K562 (cell line): ENCODE measurements around the gene AP5Z1. TPM values are rescaled to one million over a fixed set of nuclear protein-coding genes. Genes with fewer than 3 reads are reported as not detected.

Experiments used
- BHLHE40 ChIP-seq: IDR thresholded peaks from 2 replicates; pipeline ENCODE4 v1.6.1; 2011; ENCODE audit warnings: low read length, improper control_type of control experiment
- CTCFL ChIP-seq: IDR thresholded peaks from 2 replicates; pipeline ENCODE4 v1.6.1; 2011; ENCODE audit warnings: borderline replicate concordance, low read depth, mild to moderate bottlenecking, moderate library complexity, low read length; ENCODE audit not compliant: insufficient read depth, poor library complexity, severe bottlenecking
- EGR1 ChIP-seq: fragments of 450-650 bp; conservative IDR thresholded peaks from 2 replicates; pipeline ENCODE4 v1.6.1; 2017; ENCODE audit warnings: mild to moderate bottlenecking
- GATA2 ChIP-seq: sonication (generic); formaldehyde crosslinking; IDR thresholded peaks from 2 replicates; pipeline ENCODE4 v1.4.0; 2020; ENCODE audit warnings: mild to moderate bottlenecking, missing genetic modification reagents
- GTF2E2 ChIP-seq: fragments of 200-800 bp; sonication (Bioruptor generic); IDR thresholded peaks from 2 replicates; pipeline ENCODE4 v1.6.1; 2016; ENCODE audit warnings: missing genetic modification characterization, missing compliant biosample characterization
- IRF9 ChIP-seq: fragments of 450-650 bp; IDR thresholded peaks from 2 replicates; pipeline ENCODE4 v1.6.1; 2016; ENCODE audit warnings: missing biosample characterization, missing genetic modification characterization
- MAZ ChIP-seq, 2 experiments: fragments of 450-650 bp in 1 of 2; sonication (generic) in 1 of 2; formaldehyde crosslinking; IDR thresholded peaks in 1 of 2; conservative IDR thresholded peaks in 1 of 2; 2 replicates each; pipeline versions ENCODE4 v1.4.0 to v1.5.0; 2020; ENCODE audit warnings: mild to moderate bottlenecking in 1 of 2, missing genetic modification reagents in 1 of 2
- SP1 ChIP-seq: sonication (generic); formaldehyde crosslinking; IDR thresholded peaks from 2 replicates; pipeline ENCODE4 v1.8.1; 2022; ENCODE audit warnings: mild to moderate bottlenecking, missing genetic modification reagents
- SPI1 ChIP-seq: IDR thresholded peaks from 2 replicates; pipeline ENCODE4 v1.6.1; 2011; ENCODE audit warnings: low read depth, low read length, control low read depth, borderline replicate concordance
- TFAP4 ChIP-seq: sonication (generic); formaldehyde crosslinking; IDR thresholded peaks from 2 replicates; pipeline ENCODE4 v1.8.0; 2022; ENCODE audit warnings: missing genetic modification reagents, mild to moderate bottlenecking, moderate library complexity, borderline replicate concordance
- polyA plus RNA-seq, 8 experiments: library from polyadenylated mRNA; depleted of rRNA in 4 of 8; stranded (reverse) in 5 of 8; unstranded in 3 of 8; fragments of >200 nt; fragmentation: Nextera tagmentation in 2 of 8; fragmentation: Illumina TruSeq in 1 of 8; extraction: Ambion mirVana in 2 of 8; extraction: Trizol in 1 of 8; gene quantifications; 2 replicates each; pipeline versions ENCODE4 v1.2.1 to v1.2.3, GENCODE V29; 2011 to 2014; ENCODE audit warnings: inconsistent platforms in 1 of 8, missing spikeins in 1 of 8
- total RNA-seq, 7 experiments: library from RNA; depleted of rRNA in 6 of 7; stranded (reverse); fragments of >200 nt in 6 of 7; fragmentation: Illumina TruSeq in 2 of 7; extraction: Trizol in 2 of 7; gene quantifications; 2 replicates each; pipeline versions ENCODE4 v1.2.1 to v1.2.3, GENCODE V29; 2011 to 2021; ENCODE audit warnings: low replicate concordance in 1 of 7

AP5Z1 gene
- total and polyA plus RNA-seq, 9 of the 15 experiments (the other 6 are each of a cell fraction or from before 2014, with no cell fraction given), result 0.06 to 31.1 (median 6.4) TPM

GRCh38 chr7:4791738-4792536 lies 16.5 kb downstream of the AP5Z1 start (continued):
- TF ChIP-seq CTCFL, result peak; percentile 90
- no peak for TF ChIP-seq IRF9
- TF ChIP-seq EGR1, result peak; percentile 16; the same call in 1 of the 2 replicates
- no peak for TF ChIP-seq GATA2 (CRISPR knock-in tag)
- TF ChIP-seq SPI1, result no peak
- 0 out of 2 replicates have a peak, but pooled peaks have one; percentile 8 for TF ChIP-seq BHLHE40
- TF ChIP-seq SP1 (CRISPR knock-in tag), result peak; percentile 47; the same call in 1 of the 2 replicates
- TF ChIP-seq TFAP4 (CRISPR knock-in tag), result peak; percentile 83; the same call in 1 of the 2 replicates
- TF ChIP-seq MAZ (CRISPR knock-in tag; conservative IDR thresholded peaks at IDR 0.05 in 1 of 2, IDR thresholded peaks at IDR 0.05 in 1 of 2), result peak in 1 of 2 experiments; percentile 70; a peak in 1 of 4 replicates
- TF ChIP-seq GTF2E2 (tag), result no peak
